ENCODE results near the gene STRN3. TPM values are rescaled to one million over a fixed set of nuclear protein-coding genes. Genes with fewer than 3 reads are reported as not detected.
"Not testable (repeated sequence)": the region's sequence is repeated elsewhere in the genome, so short reads cannot be mapped to it uniquely, and the experiment has no call there.

Gene STRN3
- total and polyA plus RNA-seq, 2 of the 8 experiments (the other 6 are each of a cell fraction or from before 2014, with no cell fraction given) = 8.7 to 38.1 TPM

DNA sequence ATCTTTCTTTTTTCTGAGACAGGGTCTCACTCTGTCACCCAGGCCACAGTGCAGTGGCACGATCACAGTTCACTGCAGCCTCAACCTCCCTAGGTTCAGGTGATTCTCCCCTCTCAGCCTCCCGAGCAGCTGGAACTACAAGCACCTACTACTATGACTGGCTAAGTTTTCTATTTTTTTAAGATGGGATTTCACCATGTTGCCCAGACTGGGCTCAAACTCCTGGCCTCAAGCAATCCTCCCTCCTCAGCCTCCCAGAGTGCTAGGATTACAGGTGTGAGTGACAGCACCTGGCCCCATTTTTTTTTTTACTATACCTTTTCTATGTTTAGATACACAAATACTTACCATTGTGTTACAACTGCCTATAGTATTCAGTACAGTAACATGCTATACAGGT lies 63.6 kb downstream of the STRN3 start:
- not testable (repeated sequence) for H3K23me2 ChIP-seq (ENCODE audit: low read depth, low read length); H3K27ac ChIP-seq (ENCODE audit: low read depth, low read length)
- 61% methylated on average over 2 of the region's 2 CpGs; no CpG with 5 or more reads in 1 of the 2 experiments for WGBS, 2 experiments (ENCODE audit: extremely low coverage in 1 of 2, insufficient coverage in 1 of 2, insufficient read length in 1 of 2, insufficient replicate concordance in 2 of 2, low coverage in 1 of 2, low lambda C conversion rate in 2 of 2, missing lambda C conversion rate in 1 of 2)

More for the DNA sequence above, 63.6 kb downstream of the STRN3 start:
- H2AK5ac ChIP-seq (ENCODE audit: low read depth, low read length); H3K9ac ChIP-seq (replicated peaks in 1 of 4; ENCODE audit: extremely low read depth in 1 of 4, low read depth in 3 of 4, low read length in 3 of 4); H2BK20ac ChIP-seq (ENCODE audit: low read length); H4K8ac ChIP-seq (ENCODE audit: extremely low read depth, insufficient read depth, low read length); H3K27me3 ChIP-seq (replicated peaks in 1 of 4; ENCODE audit: control insufficient read depth in 3 of 4, extremely low read depth in 1 of 4, insufficient read depth in 3 of 4, low read length in 3 of 4); CTCF ChIA-PET (ENCODE audit: partially characterized antibody); H2AFZ ChIP-seq (ENCODE audit: low read length); H3K4ac ChIP-seq (replicated peaks; ENCODE audit: insufficient read length, low read depth, low read length); H4K20me1 ChIP-seq (replicated peaks in 1 of 2; ENCODE audit: control insufficient read depth in 1 of 2, insufficient read depth in 2 of 2, low read length in 2 of 2); FAIRE-seq; H3K4me1 ChIP-seq (replicated peaks in 1 of 4; ENCODE audit: control insufficient read depth in 3 of 4, insufficient read depth in 4 of 4, low read length in 3 of 4); DNase-seq (ENCODE audit: low read depth in 1 of 2, low spot score in 2 of 2); H3K4me2 ChIP-seq (ENCODE audit: insufficient read depth in 1 of 2, low read depth in 2 of 2, low read length in 2 of 2); H3K18ac ChIP-seq (ENCODE audit: extremely low read depth, low read length); H3K23ac ChIP-seq (ENCODE audit: insufficient read length); H3K4me3 ChIP-seq (ENCODE audit: extremely low read depth in 1 of 4, insufficient read depth in 2 of 4, low read depth in 3 of 4, low read length in 4 of 4); H3K14ac ChIP-seq (ENCODE audit: insufficient read length); H2BK15ac ChIP-seq (ENCODE audit: low read length); POLR2A ChIA-PET (ENCODE audit: partially characterized antibody); H2BK120ac ChIP-seq (replicated peaks; ENCODE audit: low read depth, low read length); H3K56ac ChIP-seq (replicated peaks; ENCODE audit: insufficient read length, low read depth, low read length); H3K79me1 ChIP-seq (ENCODE audit: low read depth, low read length); H2BK12ac ChIP-seq (ENCODE audit: low read depth, low read length); H2BK5ac ChIP-seq (ENCODE audit: low read depth, low read length); H4K5ac ChIP-seq (ENCODE audit: insufficient read length, low read depth, low read length); H4K91ac ChIP-seq (replicated peaks; ENCODE audit: insufficient read length, low read length): not testable (repeated sequence)
- H3K9me3 ChIP-seq (ENCODE audit: insufficient read depth in 2 of 2, low read depth in 1 of 2, low read length in 1 of 2) = peaks cover 10 to 13% of the 10 kb centered on the region in 2 experiments
- peaks cover 0 to 12% (median 4%) of the 10 kb centered on the region in 4 experiments; a peak in 3 of 8 replicates for H3K36me3 ChIP-seq (ENCODE audit: control insufficient read depth in 2 of 4, insufficient read depth in 4 of 4, low read length in 3 of 4)
- H3K79me2 ChIP-seq (ENCODE audit: control insufficient read depth in 1 of 2, insufficient read depth in 2 of 2, low read length in 2 of 2) = peaks cover 7 to 95% of the 10 kb centered on the region in 2 experiments

Measured in H1 (cell line).